ENCODE data around the gene EPHA5.

EPHA5 gene

GRCh38 chr4:65654976-65655375, 15.3 kb downstream of the EPHA5 start:
- in situ Hi-C loops (cut with MboI; ENCODE audit: low sequenced_read_pairs) = no loop called here
- no peaks in the 10 kb centered on the region; the same call in 1 of the 2 replicates for H3K4me1 ChIP-seq
- DNase-seq (ENCODE audit: low spot score in 2 of 2) = peak in 1 of 2 experiments; percentile 18
- H3K27me3 ChIP-seq (ENCODE audit: low read depth) = peaks cover 3% of the 10 kb centered on the region
- H3K9me3 ChIP-seq = no peaks in the 10 kb centered on the region
- no peaks in the 10 kb centered on the region for H3K36me3 ChIP-seq (replicated peaks)
- no peak overlapping the region for H3K4me3 ChIP-seq

- no peak for DNase-seq (ENCODE audit: low spot score in 2 of 2)
- H3K4me1 ChIP-seq = no peaks in the 10 kb centered on the region; the same call in 1 of the 2 replicates
- H3K9me3 ChIP-seq = no peaks in the 10 kb centered on the region
- H3K4me3 ChIP-seq = no peak overlapping the region
- in situ Hi-C loops (cut with MboI; ENCODE audit: low sequenced_read_pairs) = no loop called here
- H3K36me3 ChIP-seq (replicated peaks) = no peaks in the 10 kb centered on the region
- H3K27me3 ChIP-seq (ENCODE audit: low read depth) = peaks cover 3% of the 10 kb centered on the region
Observed at GRCh38 chr4:65653740-65654361, 16.4 kb downstream of the EPHA5 start.

- in situ Hi-C loops (cut with MboI; ENCODE audit: low sequenced_read_pairs) = no loop called here
- DNase-seq (ENCODE audit: low spot score in 2 of 2) = no peak
Observed at GRCh38 chr4:65651751-65652150, 18.5 kb downstream of the EPHA5 start.

GRCh38 chr4:65651031-65651430, 19.3 kb downstream of the EPHA5 start:
- Histone ChIP-seq H3K27me3 (ENCODE audit: low read depth) (no peaks in the 10 kb centered on the region), H3K9me3 (no peaks in the 10 kb centered on the region), H3K4me1 (no peaks in the 10 kb centered on the region), H3K4me3 (no peak overlapping the region), H3K36me3 (replicated peaks) (no peaks in the 10 kb centered on the region)
- in situ Hi-C loops (cut with MboI; ENCODE audit: low sequenced_read_pairs) = no loop called here
- DNase-seq (ENCODE audit: low spot score in 2 of 2) = no peak

More at GRCh38 chr4:65651751-65652150, 18.5 kb downstream of the EPHA5 start:
- no peaks in the 10 kb centered on the region for H3K9me3 ChIP-seq
- no peaks in the 10 kb centered on the region for H3K27me3 ChIP-seq (ENCODE audit: low read depth)
- no peak overlapping the region for H3K4me3 ChIP-seq
- H3K36me3 ChIP-seq (replicated peaks) = no peaks in the 10 kb centered on the region
- H3K4me1 ChIP-seq = no peaks in the 10 kb centered on the region

- H3K36me3 ChIP-seq (replicated peaks) = no peaks in the 10 kb centered on the region
- H3K4me3 ChIP-seq = no peak overlapping the region
- no peaks in the 10 kb centered on the region for H3K4me1 ChIP-seq
- H3K27me3 ChIP-seq (ENCODE audit: low read depth) = no peaks in the 10 kb centered on the region
- no peaks in the 10 kb centered on the region for H3K9me3 ChIP-seq
- in situ Hi-C loops (cut with MboI; ENCODE audit: low sequenced_read_pairs) = no loop called here
- DNase-seq (ENCODE audit: low spot score in 2 of 2) = no peak
Observed at GRCh38 chr4:65646136-65646535, 24.2 kb downstream of the EPHA5 start.

- Histone ChIP-seq H3K36me3 (replicated peaks) (no peaks in the 10 kb centered on the region), H3K4me1 (no peaks in the 10 kb centered on the region), H3K27me3 (ENCODE audit: low read depth) (no peaks in the 10 kb centered on the region), H3K4me3 (no peak overlapping the region), H3K9me3 (no peaks in the 10 kb centered on the region)
- in situ Hi-C loops (cut with MboI; ENCODE audit: low sequenced_read_pairs) = no loop called here
- DNase-seq (ENCODE audit: low spot score in 2 of 2) = no peak
Observed at GRCh38 chr4:65645185-65645584, 25.1 kb downstream of the EPHA5 start.

- in situ Hi-C loops (cut with MboI; ENCODE audit: low sequenced_read_pairs) = no loop called here
- H3K9me3 ChIP-seq = no peaks in the 10 kb centered on the region
- peak; percentile 31 to 74 for DNase-seq (ENCODE audit: low spot score in 2 of 2)
Observed at GRCh38 chr4:65635051-65635821, 35.1 kb downstream of the EPHA5 start.

GRCh38 chr4:65624651-65625050, 45.6 kb downstream of the EPHA5 start:
- H3K9me3 ChIP-seq = no peaks in the 10 kb centered on the region
- H3K4me1 ChIP-seq = no peaks in the 10 kb centered on the region
- in situ Hi-C loops (cut with MboI; ENCODE audit: low sequenced_read_pairs) = no loop called here
- no peak for DNase-seq (ENCODE audit: low spot score in 2 of 2)
- no peaks in the 10 kb centered on the region for H3K27me3 ChIP-seq (ENCODE audit: low read depth)
- H3K4me3 ChIP-seq = no peak overlapping the region
- H3K36me3 ChIP-seq (replicated peaks) = no peaks in the 10 kb centered on the region

More at GRCh38 chr4:65635051-65635821, 35.1 kb downstream of the EPHA5 start:
- H3K4me1 ChIP-seq = peaks cover 8% of the 10 kb centered on the region
- H3K36me3 ChIP-seq (replicated peaks) = no peaks in the 10 kb centered on the region
- H3K4me3 ChIP-seq = no peak overlapping the region
- H3K27me3 ChIP-seq (ENCODE audit: low read depth) = no peaks in the 10 kb centered on the region

- no peak for DNase-seq (ENCODE audit: low spot score in 2 of 2)
- no peak overlapping the region for H3K4me3 ChIP-seq
- H3K36me3 ChIP-seq (replicated peaks) = no peaks in the 10 kb centered on the region
- H3K27me3 ChIP-seq (ENCODE audit: low read depth) = no peaks in the 10 kb centered on the region
- in situ Hi-C loops (cut with MboI; ENCODE audit: low sequenced_read_pairs) = no loop called here
- no peaks in the 10 kb centered on the region for H3K9me3 ChIP-seq
- no peaks in the 10 kb centered on the region for H3K4me1 ChIP-seq
Observed at GRCh38 chr4:65623506-65623905, 46.8 kb downstream of the EPHA5 start.

- Histone ChIP-seq H3K4me1 (no peaks in the 10 kb centered on the region), H3K4me3 (no peak overlapping the region), H3K36me3 (replicated peaks) (no peaks in the 10 kb centered on the region), H3K9me3 (no peaks in the 10 kb centered on the region), H3K27me3 (ENCODE audit: low read depth) (no peaks in the 10 kb centered on the region)
- in situ Hi-C loops (cut with MboI; ENCODE audit: low sequenced_read_pairs) = no loop called here
- DNase-seq (ENCODE audit: low spot score in 2 of 2) = no peak
Observed at GRCh38 chr4:65617416-65617815, 52.9 kb downstream of the EPHA5 start.

GRCh38 chr4:65604515-65604914, 65.8 kb downstream of the EPHA5 start:
- Histone ChIP-seq H3K4me1 (no peaks in the 10 kb centered on the region), H3K27me3 (ENCODE audit: low read depth) (no peaks in the 10 kb centered on the region), H3K36me3 (replicated peaks) (no peaks in the 10 kb centered on the region), H3K9me3 (no peaks in the 10 kb centered on the region), H3K4me3 (no peak overlapping the region)
- DNase-seq (ENCODE audit: low spot score in 2 of 2) = no peak
- in situ Hi-C loops (cut with MboI; ENCODE audit: low sequenced_read_pairs) = no loop called here

GRCh38 chr4:65600656-65601055, 69.6 kb downstream of the EPHA5 start:
- H3K27me3 ChIP-seq (ENCODE audit: low read depth) = no peaks in the 10 kb centered on the region
- DNase-seq (ENCODE audit: low spot score in 2 of 2) = no peak
- in situ Hi-C loops (cut with MboI; ENCODE audit: low sequenced_read_pairs) = no loop called here
- H3K9me3 ChIP-seq = no peaks in the 10 kb centered on the region
- H3K4me3 ChIP-seq = no peak overlapping the region
- H3K4me1 ChIP-seq = no peaks in the 10 kb centered on the region
- H3K36me3 ChIP-seq (replicated peaks) = no peaks in the 10 kb centered on the region

- no peaks in the 10 kb centered on the region for H3K9me3 ChIP-seq
- H3K4me1 ChIP-seq = no peaks in the 10 kb centered on the region
- in situ Hi-C loops (cut with MboI; ENCODE audit: low sequenced_read_pairs) = no loop called here
- H3K27me3 ChIP-seq (ENCODE audit: low read depth) = no peaks in the 10 kb centered on the region
- H3K36me3 ChIP-seq (replicated peaks) = no peaks in the 10 kb centered on the region
- DNase-seq (ENCODE audit: low spot score in 2 of 2) = no peak
- no peak overlapping the region for H3K4me3 ChIP-seq
Observed at GRCh38 chr4:65599340-65599739, 70.9 kb downstream of the EPHA5 start.

- no peaks in the 10 kb centered on the region for H3K36me3 ChIP-seq (replicated peaks)
- H3K4me1 ChIP-seq = no peaks in the 10 kb centered on the region
- no peaks in the 10 kb centered on the region for H3K27me3 ChIP-seq (ENCODE audit: low read depth)
- H3K9me3 ChIP-seq = no peaks in the 10 kb centered on the region
- DNase-seq (ENCODE audit: low spot score in 2 of 2) = no peak
- H3K4me3 ChIP-seq = no peak overlapping the region
- in situ Hi-C loops (cut with MboI; ENCODE audit: low sequenced_read_pairs) = no loop called here
Observed at GRCh38 chr4:65597697-65598096, 72.6 kb downstream of the EPHA5 start.

Data from HAP-1 (cell line).